Measurements from ENCODE around the gene JHY. TPM values are rescaled to one million over a fixed set of nuclear protein-coding genes. Genes with fewer than 3 reads are reported as not detected.

Gene JHY
- total and polyA plus RNA-seq, 2 of the 8 experiments (the other 6 are each of a cell fraction or from before 2014, with no cell fraction given), result 0.29 to 0.91 TPM

DNA sequence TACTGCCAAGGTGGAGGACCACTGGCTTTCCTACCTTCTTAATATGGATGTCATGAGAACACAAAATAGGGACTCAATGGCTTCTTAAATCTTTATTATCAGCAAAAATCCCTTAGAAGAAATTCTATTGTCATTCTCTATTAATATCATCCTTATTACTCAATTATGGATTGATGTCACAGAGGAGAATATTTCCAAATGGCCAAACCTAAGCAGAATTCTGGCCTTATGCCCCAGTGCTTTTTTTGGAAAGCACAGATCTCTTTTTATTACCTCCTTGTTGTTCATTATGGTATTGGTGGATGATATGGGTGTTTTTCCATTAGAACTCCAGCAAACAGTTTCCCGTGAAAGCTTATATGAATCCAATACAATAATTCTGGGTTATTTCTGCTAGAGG, 34.4 kb upstream of the JHY start (continued):
- TF ChIP-seq CBX8 (IDR thresholded peaks at IDR 0.05; ENCODE audit: borderline replicate concordance, low read depth, low read length) (no peak), RBBP5 (IDR thresholded peaks at IDR 0.05; ENCODE audit: borderline replicate concordance, low read depth, low read length) (no peak), RFX5 (IDR thresholded peaks at IDR 0.05; ENCODE audit: borderline replicate concordance, low read depth, low read length) (no peak), HDAC2 (IDR thresholded peaks at IDR 0.05; ENCODE audit: borderline replicate concordance in 1 of 2, low read depth in 2 of 2, low read length in 2 of 2) (no peak), YY1 (IDR thresholded peaks at IDR 0.05; ENCODE audit: low read depth, low read length) (no peak), TAF1 (IDR thresholded peaks at IDR 0.05; ENCODE audit: low read depth, low read length) (no peak)
- TF ChIP-seq, protein P1, sequence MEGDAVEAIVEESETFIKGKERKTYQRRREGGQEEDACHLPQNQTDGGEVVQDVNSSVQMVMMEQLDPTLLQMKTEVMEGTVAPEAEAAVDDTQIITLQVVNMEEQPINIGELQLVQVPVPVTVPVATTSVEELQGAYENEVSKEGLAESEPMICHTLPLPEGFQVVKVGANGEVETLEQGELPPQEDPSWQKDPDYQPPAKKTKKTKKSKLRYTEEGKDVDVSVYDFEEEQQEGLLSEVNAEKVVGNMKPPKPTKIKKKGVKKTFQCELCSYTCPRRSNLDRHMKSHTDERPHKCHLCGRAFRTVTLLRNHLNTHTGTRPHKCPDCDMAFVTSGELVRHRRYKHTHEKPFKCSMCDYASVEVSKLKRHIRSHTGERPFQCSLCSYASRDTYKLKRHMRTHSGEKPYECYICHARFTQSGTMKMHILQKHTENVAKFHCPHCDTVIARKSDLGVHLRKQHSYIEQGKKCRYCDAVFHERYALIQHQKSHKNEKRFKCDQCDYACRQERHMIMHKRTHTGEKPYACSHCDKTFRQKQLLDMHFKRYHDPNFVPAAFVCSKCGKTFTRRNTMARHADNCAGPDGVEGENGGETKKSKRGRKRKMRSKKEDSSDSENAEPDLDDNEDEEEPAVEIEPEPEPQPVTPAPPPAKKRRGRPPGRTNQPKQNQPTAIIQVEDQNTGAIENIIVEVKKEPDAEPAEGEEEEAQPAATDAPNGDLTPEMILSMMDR (IDR thresholded peaks at IDR 0.05; ENCODE audit: control extremely low read depth in 1 of 3, insufficient read depth in 1 of 3, low read depth in 1 of 3, low read length in 3 of 3), result no peak

Measured in H1 (cell line).